ENCODE results near the gene SPEG. TPM values are rescaled to one million over a fixed set of nuclear protein-coding genes. Genes with fewer than 3 reads are reported as not detected.

Gene SPEG
- total and polyA plus RNA-seq, 2 of the 13 experiments (the other 11 are each of a cell fraction or from before 2014, with no cell fraction given): 0.18 to 0.24 TPM

DNA sequence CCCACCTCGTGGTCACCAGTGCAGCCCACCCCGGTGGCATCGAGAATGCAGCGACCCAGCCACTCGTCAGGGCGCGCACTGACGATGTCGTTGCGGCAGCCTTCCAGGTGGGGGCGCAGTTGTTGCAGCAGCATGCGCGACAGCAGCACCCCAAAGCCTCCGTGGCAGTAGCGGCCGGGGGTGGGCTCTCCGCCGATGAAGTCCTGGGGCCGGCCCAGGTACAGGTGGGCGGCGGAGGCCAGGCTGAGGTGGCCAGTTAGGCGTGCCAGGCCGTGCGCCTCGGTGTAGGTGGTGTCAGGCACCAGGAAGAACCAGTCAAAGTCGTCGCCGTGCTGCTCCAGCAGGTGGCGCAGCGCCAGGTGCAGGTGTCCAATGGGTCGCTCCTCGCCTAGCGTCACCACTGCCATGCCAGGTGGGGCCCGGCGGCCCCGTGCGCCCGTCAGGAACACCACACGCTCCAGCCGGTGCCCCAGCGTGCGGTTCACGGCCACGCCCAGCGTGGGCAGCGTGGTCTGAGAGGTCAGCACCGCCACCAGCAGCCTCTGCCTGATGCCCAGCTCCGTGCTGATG is 107.1 kb downstream of the SPEG start (continued):
- TF ChIP-seq PCBP2 (optimal IDR thresholded peaks at IDR 0.05; ENCODE audit: low read depth, low read length, poor library complexity, severe bottlenecking) (no peak), ATAD3A (CRISPR knock-in tag; IDR thresholded peaks at IDR 0.05) (no peak), CENPT (CRISPR knock-in tag; IDR thresholded peaks at IDR 0.05; ENCODE audit: low read depth) (peak; percentile 86; the same call in 1 of the 2 replicates), HNRNPK (IDR thresholded peaks at IDR 0.05; ENCODE audit: low read depth, low read length, poor library complexity, severe bottlenecking) (peak; percentile 53), ZNF614 (CRISPR knock-in tag; IDR thresholded peaks at IDR 0.05; ENCODE audit: borderline replicate concordance) (peak; percentile 90; the same call in 1 of the 2 replicates), HCFC1 (IDR thresholded peaks at IDR 0.05; ENCODE audit: low read depth, low read length) (no peak), KMT2B (CRISPR knock-in tag; IDR thresholded peaks at IDR 0.05) (peak; percentile 58; the same call in 1 of the 2 replicates), PHB2 (IDR thresholded peaks at IDR 0.05; ENCODE audit: partially characterized antibody) (no peak), ISL2 (CRISPR knock-in tag; IDR thresholded peaks at IDR 0.05) (peak; percentile 69), PAF1 (CRISPR knock-in tag; IDR thresholded peaks at IDR 0.05) (no peak)
- TF ChIP-seq, protein P1, sequence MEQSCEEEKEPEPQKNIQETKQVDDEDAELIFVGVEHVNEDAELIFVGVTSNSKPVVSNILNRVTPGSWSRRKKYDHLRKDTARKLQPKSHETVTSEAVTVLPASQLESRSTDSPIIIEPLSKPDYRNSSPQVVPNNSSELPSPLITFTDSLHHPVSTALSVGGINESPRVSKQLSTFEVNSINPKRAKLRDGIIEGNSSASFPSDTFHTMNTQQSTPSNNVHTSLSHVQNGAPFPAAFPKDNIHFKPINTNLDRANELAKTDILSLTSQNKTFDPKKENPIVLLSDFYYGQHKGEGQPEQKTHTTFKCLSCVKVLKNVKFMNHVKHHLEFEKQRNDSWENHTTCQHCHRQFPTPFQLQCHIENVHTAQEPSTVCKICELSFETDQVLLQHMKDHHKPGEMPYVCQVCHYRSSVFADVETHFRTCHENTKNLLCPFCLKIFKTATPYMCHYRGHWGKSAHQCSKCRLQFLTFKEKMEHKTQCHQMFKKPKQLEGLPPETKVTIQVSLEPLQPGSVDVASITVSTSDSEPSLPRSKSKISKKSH (CRISPR knock-in tag; IDR thresholded peaks at IDR 0.05; ENCODE audit: borderline replicate concordance): peak; percentile 97
- TF ChIP-seq, protein P2, sequence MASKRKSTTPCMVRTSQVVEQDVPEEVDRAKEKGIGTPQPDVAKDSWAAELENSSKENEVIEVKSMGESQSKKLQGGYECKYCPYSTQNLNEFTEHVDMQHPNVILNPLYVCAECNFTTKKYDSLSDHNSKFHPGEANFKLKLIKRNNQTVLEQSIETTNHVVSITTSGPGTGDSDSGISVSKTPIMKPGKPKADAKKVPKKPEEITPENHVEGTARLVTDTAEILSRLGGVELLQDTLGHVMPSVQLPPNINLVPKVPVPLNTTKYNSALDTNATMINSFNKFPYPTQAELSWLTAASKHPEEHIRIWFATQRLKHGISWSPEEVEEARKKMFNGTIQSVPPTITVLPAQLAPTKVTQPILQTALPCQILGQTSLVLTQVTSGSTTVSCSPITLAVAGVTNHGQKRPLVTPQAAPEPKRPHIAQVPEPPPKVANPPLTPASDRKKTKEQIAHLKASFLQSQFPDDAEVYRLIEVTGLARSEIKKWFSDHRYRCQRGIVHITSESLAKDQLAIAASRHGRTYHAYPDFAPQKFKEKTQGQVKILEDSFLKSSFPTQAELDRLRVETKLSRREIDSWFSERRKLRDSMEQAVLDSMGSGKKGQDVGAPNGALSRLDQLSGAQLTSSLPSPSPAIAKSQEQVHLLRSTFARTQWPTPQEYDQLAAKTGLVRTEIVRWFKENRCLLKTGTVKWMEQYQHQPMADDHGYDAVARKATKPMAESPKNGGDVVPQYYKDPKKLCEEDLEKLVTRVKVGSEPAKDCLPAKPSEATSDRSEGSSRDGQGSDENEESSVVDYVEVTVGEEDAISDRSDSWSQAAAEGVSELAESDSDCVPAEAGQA (IDR thresholded peaks at IDR 0.05; ENCODE audit: low read depth): 0 out of 2 replicates have a peak, but pooled peaks have one; percentile 65
- TF ChIP-seq, protein P2 (CRISPR knock-in tag; IDR thresholded peaks at IDR 0.05; ENCODE audit: borderline replicate concordance): no peak
- TF ChIP-seq, protein P3, sequence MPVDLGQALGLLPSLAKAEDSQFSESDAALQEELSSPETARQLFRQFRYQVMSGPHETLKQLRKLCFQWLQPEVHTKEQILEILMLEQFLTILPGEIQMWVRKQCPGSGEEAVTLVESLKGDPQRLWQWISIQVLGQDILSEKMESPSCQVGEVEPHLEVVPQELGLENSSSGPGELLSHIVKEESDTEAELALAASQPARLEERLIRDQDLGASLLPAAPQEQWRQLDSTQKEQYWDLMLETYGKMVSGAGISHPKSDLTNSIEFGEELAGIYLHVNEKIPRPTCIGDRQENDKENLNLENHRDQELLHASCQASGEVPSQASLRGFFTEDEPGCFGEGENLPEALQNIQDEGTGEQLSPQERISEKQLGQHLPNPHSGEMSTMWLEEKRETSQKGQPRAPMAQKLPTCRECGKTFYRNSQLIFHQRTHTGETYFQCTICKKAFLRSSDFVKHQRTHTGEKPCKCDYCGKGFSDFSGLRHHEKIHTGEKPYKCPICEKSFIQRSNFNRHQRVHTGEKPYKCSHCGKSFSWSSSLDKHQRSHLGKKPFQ (CRISPR knock-in tag; IDR thresholded peaks at IDR 0.05; ENCODE audit: insufficient replicate concordance): peak; percentile 37
- TF ChIP-seq, protein P4, sequence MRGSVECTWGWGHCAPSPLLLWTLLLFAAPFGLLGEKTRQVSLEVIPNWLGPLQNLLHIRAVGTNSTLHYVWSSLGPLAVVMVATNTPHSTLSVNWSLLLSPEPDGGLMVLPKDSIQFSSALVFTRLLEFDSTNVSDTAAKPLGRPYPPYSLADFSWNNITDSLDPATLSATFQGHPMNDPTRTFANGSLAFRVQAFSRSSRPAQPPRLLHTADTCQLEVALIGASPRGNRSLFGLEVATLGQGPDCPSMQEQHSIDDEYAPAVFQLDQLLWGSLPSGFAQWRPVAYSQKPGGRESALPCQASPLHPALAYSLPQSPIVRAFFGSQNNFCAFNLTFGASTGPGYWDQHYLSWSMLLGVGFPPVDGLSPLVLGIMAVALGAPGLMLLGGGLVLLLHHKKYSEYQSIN (CRISPR knock-in tag; IDR thresholded peaks at IDR 0.05; ENCODE audit: borderline replicate concordance): no peak
- TF ChIP-seq, protein P5, sequence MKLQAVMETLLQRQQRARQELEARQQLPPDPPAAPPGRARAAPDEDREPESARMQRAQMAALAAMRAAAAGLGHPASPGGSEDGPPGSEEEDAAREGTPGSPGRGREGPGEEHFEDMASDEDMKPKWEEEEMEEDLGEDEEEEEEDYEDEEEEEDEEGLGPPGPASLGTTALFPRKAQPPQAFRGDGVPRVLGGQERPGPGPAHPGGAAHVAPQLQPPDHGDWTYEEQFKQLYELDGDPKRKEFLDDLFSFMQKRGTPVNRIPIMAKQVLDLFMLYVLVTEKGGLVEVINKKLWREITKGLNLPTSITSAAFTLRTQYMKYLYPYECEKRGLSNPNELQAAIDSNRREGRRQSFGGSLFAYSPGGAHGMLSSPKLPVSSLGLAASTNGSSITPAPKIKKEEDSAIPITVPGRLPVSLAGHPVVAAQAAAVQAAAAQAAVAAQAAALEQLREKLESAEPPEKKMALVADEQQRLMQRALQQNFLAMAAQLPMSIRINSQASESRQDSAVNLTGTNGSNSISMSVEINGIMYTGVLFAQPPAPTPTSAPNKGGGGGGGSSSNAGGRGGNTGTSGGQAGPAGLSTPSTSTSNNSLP (IDR thresholded peaks at IDR 0.05; ENCODE audit: low read depth, low read length): no peak
